HepG2 (cell line): ENCODE results near the gene RPL37. TPM values are rescaled to one million over a fixed set of nuclear protein-coding genes. Genes with fewer than 3 reads are reported as not detected.

ENCODE experiments used
- AHDC1 ChIP-seq: sonication (generic); formaldehyde crosslinking; IDR thresholded peaks from 2 replicates; pipeline ENCODE4 v1.5.1; 2020; ENCODE audit warnings: mild to moderate bottlenecking, missing genetic modification reagents, borderline replicate concordance
- ASH2L ChIP-seq: fragments of 300-600, 200-600 bp; sonication (generic); IDR thresholded peaks from 2 replicates; pipeline ENCODE4 v1.7.0; 2017; ENCODE audit warnings: low read depth, mild to moderate bottlenecking, moderate library complexity, mixed read lengths, low read length; ENCODE audit not compliant: insufficient read length
- KMT2B ChIP-seq: IDR thresholded peaks from 2 replicates; pipeline ENCODE4 v1.6.1; 2016; ENCODE audit warnings: missing genetic modification reagents, missing compliant biosample characterization
- MATR3 ChIP-seq: sonication (generic); formaldehyde crosslinking; IDR thresholded peaks from 2 replicates; pipeline ENCODE4 v1.4.0; 2020; ENCODE audit warnings: missing genetic modification reagents
- PATZ1 ChIP-seq: sonication (generic); formaldehyde crosslinking; IDR thresholded peaks from 2 replicates; pipeline ENCODE4 v1.4.0; 2020; ENCODE audit warnings: missing genetic modification reagents
- RBM22 ChIP-seq: fragments of 200-400 bp; formaldehyde crosslinking; optimal IDR thresholded peaks from 2 replicates; pipeline ENCODE3; 2017; ENCODE audit warnings: mild to moderate bottlenecking, low read length, moderate library complexity
- RFXAP ChIP-seq: sonication (generic); formaldehyde crosslinking; IDR thresholded peaks from 2 replicates; pipeline ENCODE4 v1.4.0; 2020; ENCODE audit warnings: missing genetic modification reagents, borderline replicate concordance
- SAFB2 ChIP-seq: sonication (generic); formaldehyde crosslinking; IDR thresholded peaks from 2 replicates; pipeline ENCODE4 v1.5.1; 2020; ENCODE audit warnings: missing genetic modification reagents, low read depth, mild to moderate bottlenecking, borderline replicate concordance
- SALL1 ChIP-seq: sonication (generic); formaldehyde crosslinking; IDR thresholded peaks from 2 replicates; pipeline ENCODE4 v1.8.0; 2022; ENCODE audit warnings: mild to moderate bottlenecking, missing genetic modification reagents
- SAP130 ChIP-seq: IDR thresholded peaks from 2 replicates; pipeline ENCODE4 v1.6.1; 2016; ENCODE audit warnings: low read depth
- TCF12 ChIP-seq, 2 experiments: fragments of 450-650 bp in 1 of 2; sonication (generic) in 1 of 2; formaldehyde crosslinking in 1 of 2; IDR thresholded peaks; 2 replicates each; pipeline versions ENCODE4 v1.6.1 to v1.8.0; 2017 to 2022; ENCODE audit warnings: antibody characterized with exemption in 1 of 2, mild to moderate bottlenecking in 1 of 2, missing genetic modification reagents in 1 of 2, moderate library complexity in 1 of 2
- THRA ChIP-seq: sonication (generic); formaldehyde crosslinking; IDR thresholded peaks from 2 replicates; pipeline ENCODE4 v1.4.0; 2020; ENCODE audit warnings: missing genetic modification reagents, borderline replicate concordance
- ZBTB14 ChIP-seq: sonication (generic); formaldehyde crosslinking; IDR thresholded peaks from 2 replicates; pipeline ENCODE4 v1.4.0; 2020; ENCODE audit warnings: missing genetic modification reagents
- ZNF496 ChIP-seq: sonication (generic); formaldehyde crosslinking; IDR thresholded peaks from 2 replicates; pipeline ENCODE4 v1.8.1; 2023; ENCODE audit warnings: mild to moderate bottlenecking, moderate library complexity, missing genetic modification reagents; ENCODE audit not compliant: insufficient replicate concordance
- ZNF557 ChIP-seq: sonication (generic); formaldehyde crosslinking; IDR thresholded peaks from 2 replicates; pipeline ENCODE4 v1.4.0; 2020; ENCODE audit warnings: missing genetic modification reagents
- polyA plus RNA-seq, 8 experiments: library from polyadenylated mRNA; depleted of rRNA in 3 of 8; stranded (reverse) in 7 of 8; unstranded in 1 of 8; fragments of >200 nt; fragmentation: Illumina TruSeq in 4 of 8; extraction: Trizol in 4 of 8; gene quantifications; 2 replicates each; pipeline versions ENCODE4 v1.2.1 to v1.2.3, GENCODE V29; 2011 to 2016; ENCODE audit warnings: low read depth in 4 of 8, missing spikeins in 1 of 8, mixed read lengths in 1 of 8; ENCODE audit not compliant: insufficient read depth in 1 of 8
- total RNA-seq, 5 experiments: library from RNA; depleted of rRNA; stranded (reverse); fragments of >200 nt; fragmentation: Illumina TruSeq; extraction: Trizol; gene quantifications; 2 replicates each; pipeline ENCODE4 v1.2.3, GENCODE V29; 2016; ENCODE audit warnings: low read depth in 1 of 5

RPL37 gene
- total and polyA plus RNA-seq, 2 of the 13 experiments (the other 11 are each of a cell fraction or from before 2014, with no cell fraction given), result 1,981 to 3,367 TPM

GRCh38 chr5:40797273-40798011, 37.6 kb downstream of the RPL37 start (continued):
- TF ChIP-seq ZBTB14 (CRISPR knock-in tag), result peak; percentile 49; the same call in 1 of the 2 replicates
- TF ChIP-seq ZNF496, result no peak
- peak; percentile 89 for TF ChIP-seq ASH2L
- TF ChIP-seq SALL1 (CRISPR knock-in tag), result peak; percentile 51; the same call in 1 of the 2 replicates
- TF ChIP-seq AHDC1 (CRISPR knock-in tag), result no peak
- TF ChIP-seq ZNF557 (CRISPR knock-in tag), result no peak
- no peak for TF ChIP-seq RBM22
- TF ChIP-seq RFXAP (CRISPR knock-in tag), result no peak
- TF ChIP-seq SAP130 (CRISPR knock-in tag), result peak; percentile 61; the same call in 1 of the 2 replicates
- TF ChIP-seq SAFB2 (CRISPR knock-in tag), result no peak
- no peak for TF ChIP-seq THRA (CRISPR knock-in tag)
- no peak for TF ChIP-seq MATR3
- peak; percentile 46; the same call in 1 of the 2 replicates for TF ChIP-seq KMT2B (CRISPR knock-in tag)
- no peak for TF ChIP-seq PATZ1 (CRISPR knock-in tag)
- no peak for TF ChIP-seq TCF12 (IDR thresholded peaks at IDR 0.05)
- TF ChIP-seq TCF12 (CRISPR knock-in tag; IDR thresholded peaks at IDR 0.05), result no peak
